Measurements from ENCODE around the gene ATP6V1C2.

The ATP6V1C2 gene

DNA sequence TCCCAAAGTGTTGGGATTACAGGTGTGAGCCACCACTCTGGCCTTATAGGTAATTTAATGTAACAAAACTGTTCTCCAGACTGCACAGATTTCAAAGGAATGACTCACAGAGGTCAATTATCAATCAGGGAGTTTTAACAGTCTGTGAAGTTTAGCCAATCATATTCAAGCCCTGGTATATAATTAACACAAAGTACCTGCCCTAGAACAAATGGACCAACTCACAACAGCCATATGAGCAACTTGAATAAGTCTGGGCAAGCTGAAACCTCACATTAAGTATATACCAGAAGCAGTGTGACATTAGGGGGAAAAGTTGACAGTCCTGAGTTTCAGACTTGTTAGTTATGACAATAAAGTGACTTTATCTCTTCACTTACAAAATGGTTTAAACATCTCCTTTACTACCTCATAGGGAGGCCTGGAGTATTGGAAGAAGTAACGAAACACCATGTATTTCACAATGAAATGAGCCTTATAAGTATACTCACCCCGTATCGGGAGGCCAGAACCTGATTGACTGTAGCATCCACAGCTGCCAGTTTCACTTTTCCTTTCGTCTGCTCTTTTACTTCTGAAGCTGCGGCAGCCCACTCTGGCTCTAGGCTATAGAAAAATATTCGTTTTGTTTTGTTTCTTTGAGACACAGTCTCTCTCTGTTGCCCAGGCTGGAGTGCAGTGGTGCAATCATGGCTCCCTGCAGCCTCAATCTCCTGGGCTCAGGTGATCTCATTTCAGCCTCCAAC, 69.0 kb downstream of the ATP6V1C2 start:
- Histone ChIP-seq H3K9me2 (ENCODE audit: low read depth, low read length) (no peaks in the 10 kb centered on the region), H3K79me2 (ENCODE audit: insufficient read depth, low read length) (peaks cover 4% of the 10 kb centered on the region; the same call in 1 of the 2 replicates), H3K9ac (ENCODE audit: low read length) (no peak overlapping the region), H3K4me3 (ENCODE audit: low read depth, low read length, poor library complexity, severe bottlenecking) (no peak overlapping the region), H3K9me3 (ENCODE audit: low read length) (no peaks in the 10 kb centered on the region), H2AFZ (ENCODE audit: low read length) (no peak overlapping the region), H3K36me3 (ENCODE audit: insufficient read depth, low read length) (peaks cover 97% of the 10 kb centered on the region), H3F3A (ENCODE audit: insufficient read depth, low read length) (no peaks in the 10 kb centered on the region), H3K4me1 (ENCODE audit: insufficient read depth, low read length, severe bottlenecking) (no peaks in the 10 kb centered on the region), H4K20me1 (ENCODE audit: insufficient read depth, low read length) (no peaks in the 10 kb centered on the region), H3K4me2 (ENCODE audit: low read length) (no peak overlapping the region), H3K27ac (ENCODE audit: low read depth, low read length, poor library complexity, severe bottlenecking) (no peak overlapping the region), H3K27me3 (ENCODE audit: insufficient read depth, low read length) (no peaks in the 10 kb centered on the region)
- no peak for TF ChIP-seq EZH2 (IDR thresholded peaks at IDR 0.05; ENCODE audit: borderline replicate concordance, low read length)
- TF ChIP-seq, protein P1, sequence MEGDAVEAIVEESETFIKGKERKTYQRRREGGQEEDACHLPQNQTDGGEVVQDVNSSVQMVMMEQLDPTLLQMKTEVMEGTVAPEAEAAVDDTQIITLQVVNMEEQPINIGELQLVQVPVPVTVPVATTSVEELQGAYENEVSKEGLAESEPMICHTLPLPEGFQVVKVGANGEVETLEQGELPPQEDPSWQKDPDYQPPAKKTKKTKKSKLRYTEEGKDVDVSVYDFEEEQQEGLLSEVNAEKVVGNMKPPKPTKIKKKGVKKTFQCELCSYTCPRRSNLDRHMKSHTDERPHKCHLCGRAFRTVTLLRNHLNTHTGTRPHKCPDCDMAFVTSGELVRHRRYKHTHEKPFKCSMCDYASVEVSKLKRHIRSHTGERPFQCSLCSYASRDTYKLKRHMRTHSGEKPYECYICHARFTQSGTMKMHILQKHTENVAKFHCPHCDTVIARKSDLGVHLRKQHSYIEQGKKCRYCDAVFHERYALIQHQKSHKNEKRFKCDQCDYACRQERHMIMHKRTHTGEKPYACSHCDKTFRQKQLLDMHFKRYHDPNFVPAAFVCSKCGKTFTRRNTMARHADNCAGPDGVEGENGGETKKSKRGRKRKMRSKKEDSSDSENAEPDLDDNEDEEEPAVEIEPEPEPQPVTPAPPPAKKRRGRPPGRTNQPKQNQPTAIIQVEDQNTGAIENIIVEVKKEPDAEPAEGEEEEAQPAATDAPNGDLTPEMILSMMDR (IDR thresholded peaks at IDR 0.05; ENCODE audit: low read length), result no peak

DNA sequence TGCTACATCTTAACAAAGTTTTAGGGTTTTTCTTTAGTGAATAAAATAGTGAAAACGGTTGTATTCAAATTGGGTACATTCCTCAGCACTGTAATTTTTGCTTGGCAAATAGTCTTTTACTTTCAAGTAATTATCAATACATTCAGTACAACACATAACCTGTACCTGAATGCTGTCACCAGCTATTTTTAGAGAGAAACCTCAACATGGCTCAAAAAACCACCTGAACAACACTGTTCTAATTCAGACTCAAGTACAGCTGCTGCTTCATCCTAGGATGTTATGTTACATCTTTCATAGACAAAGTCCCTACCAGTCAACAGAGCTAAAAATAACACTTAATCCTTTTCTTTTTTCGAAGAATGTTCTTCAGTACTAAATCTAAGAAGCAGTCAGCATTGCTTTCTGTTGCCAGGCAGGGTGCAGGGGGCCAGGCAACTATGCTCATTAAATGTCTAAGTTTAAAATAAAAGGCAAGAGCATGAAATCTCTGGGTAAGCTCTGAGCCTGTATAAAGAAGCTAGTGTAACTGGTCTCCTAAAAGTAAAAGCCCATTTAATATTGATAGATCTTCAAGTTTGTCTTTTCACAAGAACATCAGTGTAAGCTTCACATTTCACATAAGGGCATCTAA, 70.7 kb downstream of the ATP6V1C2 start:
- Histone ChIP-seq H3K36me3 (ENCODE audit: insufficient read depth, low read length) (peaks cover 98% of the 10 kb centered on the region), H3K4me2 (ENCODE audit: low read length) (no peak overlapping the region), H4K20me1 (ENCODE audit: insufficient read depth, low read length) (no peaks in the 10 kb centered on the region)

DNA sequence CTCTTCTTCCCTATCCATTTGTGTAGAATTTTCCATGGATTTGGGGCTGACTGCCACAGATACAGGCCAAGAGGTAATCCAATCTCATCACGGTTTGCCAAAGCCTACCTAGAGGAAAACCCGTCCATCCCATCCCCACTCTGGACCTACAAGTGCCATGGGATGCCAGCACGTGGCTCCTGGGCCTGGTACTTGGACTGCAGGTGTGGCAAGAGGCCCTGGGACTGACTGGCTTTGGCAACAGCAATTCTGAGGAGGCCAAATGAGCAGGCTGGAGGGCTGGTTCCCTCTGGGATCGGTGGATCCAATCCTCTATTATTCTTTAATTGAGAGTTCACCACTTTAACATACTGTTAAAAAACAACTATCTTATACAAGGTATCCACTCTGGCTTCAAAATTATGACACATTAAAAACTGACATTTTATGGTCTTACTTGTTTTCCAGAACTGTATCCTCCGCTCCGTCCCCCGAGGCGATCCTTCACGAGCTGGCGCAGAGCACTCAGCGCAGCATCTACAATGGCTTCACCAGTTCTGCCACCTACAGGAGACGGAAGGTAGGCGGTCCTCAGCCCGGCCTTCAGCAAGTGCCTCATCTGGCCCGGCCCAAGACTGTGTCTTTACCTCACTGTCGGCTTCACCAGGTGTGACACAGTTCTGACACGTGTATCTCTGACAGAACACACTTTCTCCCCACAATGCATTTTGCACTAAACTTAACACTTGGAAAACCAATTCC, 71.4 kb downstream of the ATP6V1C2 start:
- H3K9ac ChIP-seq (ENCODE audit: low read length), result no peak overlapping the region
- TF ChIP-seq, protein P1 (IDR thresholded peaks at IDR 0.05; ENCODE audit: low read length), result no peak
- no peak for TF ChIP-seq EZH2 (IDR thresholded peaks at IDR 0.05; ENCODE audit: borderline replicate concordance, low read length)
- no peaks in the 10 kb centered on the region for H3K9me3 ChIP-seq (ENCODE audit: low read length)
- no peak overlapping the region for H3K4me3 ChIP-seq (ENCODE audit: low read depth, low read length, poor library complexity, severe bottlenecking)
- no peak overlapping the region for H3K27ac ChIP-seq (ENCODE audit: low read depth, low read length, poor library complexity, severe bottlenecking)
- H3K36me3 ChIP-seq (ENCODE audit: insufficient read depth, low read length), result peaks cover 98% of the 10 kb centered on the region
- no peaks in the 10 kb centered on the region for H3F3A ChIP-seq (ENCODE audit: insufficient read depth, low read length)
- H3K4me1 ChIP-seq (ENCODE audit: insufficient read depth, low read length, severe bottlenecking), result no peaks in the 10 kb centered on the region
- H4K20me1 ChIP-seq (ENCODE audit: insufficient read depth, low read length), result no peaks in the 10 kb centered on the region
- H3K79me2 ChIP-seq (ENCODE audit: insufficient read depth, low read length), result peaks cover 4% of the 10 kb centered on the region; the same call in 1 of the 2 replicates
- H3K27me3 ChIP-seq (ENCODE audit: insufficient read depth, low read length), result no peaks in the 10 kb centered on the region
- no peak overlapping the region for H2AFZ ChIP-seq (ENCODE audit: low read length)
- no peaks in the 10 kb centered on the region for H3K9me2 ChIP-seq (ENCODE audit: low read depth, low read length)
- no peak overlapping the region for H3K4me2 ChIP-seq (ENCODE audit: low read length)

More for the DNA sequence above, 70.7 kb downstream of the ATP6V1C2 start:
- Histone ChIP-seq H3K27me3 (ENCODE audit: insufficient read depth, low read length) (no peaks in the 10 kb centered on the region), H3K9me2 (ENCODE audit: low read depth, low read length) (no peaks in the 10 kb centered on the region), H3F3A (ENCODE audit: insufficient read depth, low read length) (no peaks in the 10 kb centered on the region), H3K9me3 (ENCODE audit: low read length) (no peaks in the 10 kb centered on the region), H3K4me3 (ENCODE audit: low read depth, low read length, poor library complexity, severe bottlenecking) (no peak overlapping the region), H3K79me2 (ENCODE audit: insufficient read depth, low read length) (peaks cover 4% of the 10 kb centered on the region; the same call in 1 of the 2 replicates), H3K27ac (ENCODE audit: low read depth, low read length, poor library complexity, severe bottlenecking) (no peak overlapping the region), H3K4me1 (ENCODE audit: insufficient read depth, low read length, severe bottlenecking) (no peaks in the 10 kb centered on the region), H2AFZ (ENCODE audit: low read length) (no peak overlapping the region), H3K9ac (ENCODE audit: low read length) (no peak overlapping the region)
- no peak for TF ChIP-seq EZH2 (IDR thresholded peaks at IDR 0.05; ENCODE audit: borderline replicate concordance, low read length)
- TF ChIP-seq, protein P1 (IDR thresholded peaks at IDR 0.05; ENCODE audit: low read length), result no peak
